K562 (cell line): ENCODE results near the gene EVPL. TPM values are rescaled to one million over a fixed set of nuclear protein-coding genes. Genes with fewer than 3 reads are reported as not detected.

Experiments
- ARHGAP35 ChIP-seq: fragments of 450-650 bp; IDR thresholded peaks from 2 replicates; pipeline ENCODE4 v1.6.1; 2018; ENCODE audit not compliant: partially characterized antibody
- BACH1 ChIP-seq: fragments of 200-800 bp; sonication (Bioruptor generic); IDR thresholded peaks from 2 replicates; pipeline ENCODE4 v1.6.1; 2016; ENCODE audit warnings: missing genetic modification characterization, missing compliant biosample characterization
- DPF2 ChIP-seq: fragments of 450-650 bp; IDR thresholded peaks from 2 replicates; pipeline ENCODE4 v1.6.1; 2016
- HDAC2 ChIP-seq: fragments of 450-650 bp; IDR thresholded peaks from 2 replicates; pipeline ENCODE4 v1.6.1; 2016; ENCODE audit warnings: mild to moderate bottlenecking
- RBM25 ChIP-seq: fragments of 200-400 bp; formaldehyde crosslinking; IDR thresholded peaks from 2 replicates; pipeline ENCODE4 v1.6.1; 2018; ENCODE audit warnings: low read length, low read depth, moderate library complexity; ENCODE audit not compliant: severe bottlenecking
- RBM34 ChIP-seq: fragments of 200-400 bp; formaldehyde crosslinking; IDR thresholded peaks from 2 replicates; pipeline ENCODE4 v1.6.1; 2018; ENCODE audit warnings: low read length, borderline replicate concordance; ENCODE audit not compliant: insufficient read depth
- RFX5 ChIP-seq: IDR thresholded peaks from 2 replicates; pipeline ENCODE4 v1.6.1; 2011; ENCODE audit warnings: low read depth, mild to moderate bottlenecking, improper control_type of control experiment, low read length
- YY1 ChIP-seq, 3 experiments: IDR thresholded peaks; 2 replicates each; pipeline ENCODE4 v1.6.1; 2011; ENCODE audit warnings: low read length in 2 of 3, mild to moderate bottlenecking in 2 of 3, moderate library complexity in 2 of 3, borderline replicate concordance in 1 of 3, control low read depth in 1 of 3, low read depth in 1 of 3; ENCODE audit not compliant: insufficient read depth in 3 of 3, insufficient replicate concordance in 2 of 3, control insufficient read depth in 1 of 3, insufficient read length in 1 of 3; ENCODE audit errors: extremely low read depth in 1 of 3
- ZBTB1 ChIP-seq: sonication (generic); formaldehyde crosslinking; IDR thresholded peaks from 2 replicates; pipeline ENCODE4 v1.8.1; 2023; ENCODE audit warnings: missing genetic modification reagents, low read depth, mild to moderate bottlenecking, borderline replicate concordance
- ZBTB8A ChIP-seq: fragments of 450-650 bp; IDR thresholded peaks from 2 replicates; pipeline ENCODE4 v1.6.1; 2018; ENCODE audit warnings: mild to moderate bottlenecking, moderate library complexity; ENCODE audit not compliant: partially characterized antibody
- ZFP36 ChIP-seq: fragments of 150-350 bp; IDR thresholded peaks from 2 replicates; pipeline ENCODE4 v1.6.1; 2018; ENCODE audit warnings: low read length, low read depth; ENCODE audit not compliant: partially characterized antibody
- ZNF212 ChIP-seq: fragments of 450-650 bp; formaldehyde crosslinking; IDR thresholded peaks from 2 replicates; pipeline ENCODE4 v1.4.0; 2020; ENCODE audit warnings: mild to moderate bottlenecking
- polyA plus RNA-seq, 8 experiments: library from polyadenylated mRNA; depleted of rRNA in 4 of 8; stranded (reverse) in 5 of 8; unstranded in 3 of 8; fragments of >200 nt; fragmentation: Nextera tagmentation in 2 of 8; fragmentation: Illumina TruSeq in 1 of 8; extraction: Ambion mirVana in 2 of 8; extraction: Trizol in 1 of 8; gene quantifications; 2 replicates each; pipeline versions ENCODE4 v1.2.1 to v1.2.3, GENCODE V29; 2011 to 2014; ENCODE audit warnings: inconsistent platforms in 1 of 8, missing spikeins in 1 of 8
- total RNA-seq, 7 experiments: library from RNA; depleted of rRNA in 6 of 7; stranded (reverse); fragments of >200 nt in 6 of 7; fragmentation: Illumina TruSeq in 2 of 7; extraction: Trizol in 2 of 7; gene quantifications; 2 replicates each; pipeline versions ENCODE4 v1.2.1 to v1.2.3, GENCODE V29; 2011 to 2021; ENCODE audit warnings: low replicate concordance in 1 of 7
- TF ChIP-seq, protein P1 (sequence below), 2 experiments: fragments of 450-650 bp in 1 of 2; sonication (generic) in 1 of 2; formaldehyde crosslinking; conservative IDR thresholded peaks; 2 replicates each; pipeline versions ENCODE4 v1.4.0 to v1.8.1; 2020 to 2022; ENCODE audit warnings: mild to moderate bottlenecking in 1 of 2, missing genetic modification reagents in 1 of 2
- TF ChIP-seq, protein P2 (sequence below), 2 experiments: IDR thresholded peaks in 1 of 2; conservative IDR thresholded peaks in 1 of 2; 2 replicates each; pipeline ENCODE4 v1.6.1; 2016; ENCODE audit warnings: low read depth in 2 of 2, mild to moderate bottlenecking in 1 of 2, missing compliant biosample characterization in 1 of 2, missing genetic modification characterization in 1 of 2, moderate library complexity in 1 of 2
- TF ChIP-seq, protein P3 (sequence below): fragments of 250-450 bp; sonication (Bioruptor Pico); IDR thresholded peaks from 2 replicates; pipeline ENCODE4 v1.4.0; 2020
- TF ChIP-seq, protein P4 (sequence below), 3 experiments: IDR thresholded peaks in 2 of 3; conservative IDR thresholded peaks in 1 of 3; 2 replicates each; pipeline ENCODE4 v1.5.1; 2011 to 2012; ENCODE audit warnings: low read length in 3 of 3, mild to moderate bottlenecking in 3 of 3, control low read depth in 2 of 3, improper control_type of control experiment in 1 of 3, inconsistent platforms in 1 of 3, low read depth in 1 of 3, mixed read lengths in 1 of 3, moderate library complexity in 1 of 3; ENCODE audit not compliant: insufficient read depth in 2 of 3
- TF ChIP-seq, protein P5 (sequence below), 2 experiments: fragments of 450-650 bp in 1 of 2; sonication (generic) in 1 of 2; formaldehyde crosslinking in 1 of 2; IDR thresholded peaks in 1 of 2; conservative IDR thresholded peaks in 1 of 2; 2 replicates each; pipeline versions ENCODE4 v1.6.1 to v1.8.1; 2016 to 2023; ENCODE audit warnings: mild to moderate bottlenecking in 2 of 2, moderate library complexity in 2 of 2, inconsistent platforms in 1 of 2, missing genetic modification reagents in 1 of 2

The EVPL gene
- total and polyA plus RNA-seq, 9 of the 15 experiments (the other 6 are each of a cell fraction or from before 2014, with no cell fraction given), result 0.08 to 0.18 (median 0.16) TPM; not detected in 5

DNA sequence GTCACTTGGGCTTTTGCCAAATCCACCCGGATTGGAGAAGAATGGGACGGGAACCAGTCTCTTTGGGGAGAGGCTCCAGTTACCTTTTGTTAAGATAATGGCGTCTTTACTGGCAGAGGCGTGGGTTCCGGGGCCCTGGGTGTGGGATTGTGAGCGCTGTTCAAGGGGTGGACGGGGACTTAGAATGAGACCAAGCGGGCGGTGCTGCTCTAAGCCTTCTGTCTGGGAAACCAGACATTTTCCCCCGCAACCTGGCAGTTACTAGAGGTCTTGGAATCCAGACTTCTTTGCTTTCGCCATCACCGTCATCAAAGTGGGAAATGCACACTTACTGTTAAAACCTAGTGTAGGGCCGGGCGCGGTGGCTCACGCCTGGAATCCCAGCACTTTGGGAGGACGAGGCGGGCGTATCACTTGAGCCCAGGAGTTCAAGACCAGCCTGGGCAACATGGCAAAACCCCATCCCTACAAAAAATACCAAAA, 47.4 kb downstream of the EVPL start (continued):
- TF ChIP-seq RFX5 (no peak), HDAC2 (0 out of 2 replicates have a peak, but pooled peaks have one; percentile 43), ZBTB8A (no peak), RBM34 (no peak), YY1 (IDR thresholded peaks at IDR 0.05; ENCODE audit: borderline replicate concordance in 1 of 3, control insufficient read depth in 1 of 3, extremely low read depth in 1 of 3, insufficient read depth in 3 of 3, insufficient read length in 1 of 3, insufficient replicate concordance in 2 of 3, low read depth in 1 of 3, low read length in 2 of 3) (peak in 2 of 3 experiments; percentile 3 to 67), ARHGAP35 (no peak), BACH1 (no peak), ZNF212 (CRISPR knock-in tag) (no peak), DPF2 (no peak; the same call in 1 of the 2 replicates), ZFP36 (no peak), RBM25 (no peak), ZBTB1 (CRISPR knock-in tag) (no peak)
- TF ChIP-seq, protein P1, sequence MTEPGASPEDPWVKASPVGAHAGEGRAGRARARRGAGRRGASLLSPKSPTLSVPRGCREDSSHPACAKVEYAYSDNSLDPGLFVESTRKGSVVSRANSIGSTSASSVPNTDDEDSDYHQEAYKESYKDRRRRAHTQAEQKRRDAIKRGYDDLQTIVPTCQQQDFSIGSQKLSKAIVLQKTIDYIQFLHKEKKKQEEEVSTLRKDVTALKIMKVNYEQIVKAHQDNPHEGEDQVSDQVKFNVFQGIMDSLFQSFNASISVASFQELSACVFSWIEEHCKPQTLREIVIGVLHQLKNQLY (CRISPR knock-in tag; conservative IDR thresholded peaks at IDR 0.05), result peak in 1 of 2 experiments; percentile 6; a peak in 1 of 4 replicates
- TF ChIP-seq, protein P2, sequence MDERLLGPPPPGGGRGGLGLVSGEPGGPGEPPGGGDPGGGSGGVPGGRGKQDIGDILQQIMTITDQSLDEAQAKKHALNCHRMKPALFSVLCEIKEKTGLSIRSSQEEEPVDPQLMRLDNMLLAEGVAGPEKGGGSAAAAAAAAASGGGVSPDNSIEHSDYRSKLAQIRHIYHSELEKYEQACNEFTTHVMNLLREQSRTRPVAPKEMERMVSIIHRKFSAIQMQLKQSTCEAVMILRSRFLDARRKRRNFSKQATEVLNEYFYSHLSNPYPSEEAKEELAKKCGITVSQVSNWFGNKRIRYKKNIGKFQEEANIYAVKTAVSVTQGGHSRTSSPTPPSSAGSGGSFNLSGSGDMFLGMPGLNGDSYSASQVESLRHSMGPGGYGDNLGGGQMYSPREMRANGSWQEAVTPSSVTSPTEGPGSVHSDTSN (CRISPR knock-in tag; IDR thresholded peaks at IDR 0.05; ENCODE audit: low read depth), result no peak
- TF ChIP-seq, protein P2 (tag; conservative IDR thresholded peaks at IDR 0.05; ENCODE audit: low read depth), result no peak
- TF ChIP-seq, protein P3, sequence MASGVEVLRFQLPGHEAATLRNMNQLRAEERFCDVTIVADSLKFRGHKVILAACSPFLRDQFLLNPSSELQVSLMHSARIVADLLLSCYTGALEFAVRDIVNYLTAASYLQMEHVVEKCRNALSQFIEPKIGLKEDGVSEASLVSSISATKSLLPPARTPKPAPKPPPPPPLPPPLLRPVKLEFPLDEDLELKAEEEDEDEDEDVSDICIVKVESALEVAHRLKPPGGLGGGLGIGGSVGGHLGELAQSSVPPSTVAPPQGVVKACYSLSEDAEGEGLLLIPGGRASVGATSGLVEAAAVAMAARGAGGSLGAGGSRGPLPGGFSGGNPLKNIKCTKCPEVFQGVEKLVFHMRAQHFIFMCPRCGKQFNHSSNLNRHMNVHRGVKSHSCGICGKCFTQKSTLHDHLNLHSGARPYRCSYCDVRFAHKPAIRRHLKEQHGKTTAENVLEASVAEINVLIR (CRISPR knock-in tag), result no peak
- TF ChIP-seq, protein P4, sequence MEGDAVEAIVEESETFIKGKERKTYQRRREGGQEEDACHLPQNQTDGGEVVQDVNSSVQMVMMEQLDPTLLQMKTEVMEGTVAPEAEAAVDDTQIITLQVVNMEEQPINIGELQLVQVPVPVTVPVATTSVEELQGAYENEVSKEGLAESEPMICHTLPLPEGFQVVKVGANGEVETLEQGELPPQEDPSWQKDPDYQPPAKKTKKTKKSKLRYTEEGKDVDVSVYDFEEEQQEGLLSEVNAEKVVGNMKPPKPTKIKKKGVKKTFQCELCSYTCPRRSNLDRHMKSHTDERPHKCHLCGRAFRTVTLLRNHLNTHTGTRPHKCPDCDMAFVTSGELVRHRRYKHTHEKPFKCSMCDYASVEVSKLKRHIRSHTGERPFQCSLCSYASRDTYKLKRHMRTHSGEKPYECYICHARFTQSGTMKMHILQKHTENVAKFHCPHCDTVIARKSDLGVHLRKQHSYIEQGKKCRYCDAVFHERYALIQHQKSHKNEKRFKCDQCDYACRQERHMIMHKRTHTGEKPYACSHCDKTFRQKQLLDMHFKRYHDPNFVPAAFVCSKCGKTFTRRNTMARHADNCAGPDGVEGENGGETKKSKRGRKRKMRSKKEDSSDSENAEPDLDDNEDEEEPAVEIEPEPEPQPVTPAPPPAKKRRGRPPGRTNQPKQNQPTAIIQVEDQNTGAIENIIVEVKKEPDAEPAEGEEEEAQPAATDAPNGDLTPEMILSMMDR (IDR thresholded peaks at IDR 0.05 in 2 of 3, conservative IDR thresholded peaks at IDR 0.05 in 1 of 3; ENCODE audit: insufficient read depth in 2 of 3, low read depth in 1 of 3, low read length in 3 of 3), result no peak
- TF ChIP-seq, protein P5, sequence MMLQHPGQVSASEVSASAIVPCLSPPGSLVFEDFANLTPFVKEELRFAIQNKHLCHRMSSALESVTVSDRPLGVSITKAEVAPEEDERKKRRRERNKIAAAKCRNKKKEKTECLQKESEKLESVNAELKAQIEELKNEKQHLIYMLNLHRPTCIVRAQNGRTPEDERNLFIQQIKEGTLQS (IDR thresholded peaks at IDR 0.05), result no peak
- TF ChIP-seq, protein P5 (CRISPR knock-in tag; conservative IDR thresholded peaks at IDR 0.05), result no peak
